Neutrophil (primary cell): Measurements from ENCODE around the gene PODNL1.
"Not testable (repeated sequence)": the region's sequence is repeated elsewhere in the genome, so short reads cannot be mapped to it uniquely, and the experiment has no call there.

Experiments
- H3K27ac ChIP-seq: fragments of 200-600 bp; sonication (generic); 2 replicates; pipeline ENCODE4 v1.5.1; 2016; ENCODE audit warnings: mild to moderate bottlenecking, moderate library complexity
- H3K27me3 ChIP-seq: fragments of 200-600 bp; sonication (generic); 2 replicates; pipeline ENCODE4 v1.6.0; 2016; ENCODE audit warnings: mild to moderate bottlenecking
- H3K36me3 ChIP-seq: fragments of 200-600 bp; sonication (generic); 2 replicates; pipeline ENCODE4 v1.5.1; 2017
- H3K4me1 ChIP-seq, 2 experiments: fragments of 200-600 bp in 1 of 2; sonication (generic) in 1 of 2; 1 replicate in 1 of 2; 2 replicates in 1 of 2; pipeline versions ENCODE4 v1.5.1 to v1.6.1; 2013 to 2016; ENCODE audit warnings: low read depth in 1 of 2, low read length in 1 of 2, mild to moderate bottlenecking in 1 of 2, moderate library complexity in 1 of 2; ENCODE audit not compliant: control insufficient read depth in 1 of 2, insufficient read depth in 1 of 2
- H3K4me3 ChIP-seq, 2 experiments: fragments of 200-600 bp in 1 of 2; sonication (generic) in 1 of 2; 1 replicate in 1 of 2; 2 replicates in 1 of 2; pipeline ENCODE4 v1.5.1; 2013 to 2016; ENCODE audit warnings: low read depth in 1 of 2, low read length in 1 of 2, mild to moderate bottlenecking in 1 of 2, moderate library complexity in 1 of 2
- H3K9me3 ChIP-seq: fragments of 200-600 bp; sonication (generic); 2 replicates; pipeline ENCODE4 v1.5.1; 2016
- CTCF ChIP-seq: fragments of 200-600 bp; sonication (generic); IDR thresholded peaks from 2 replicates; pipeline ENCODE4 v1.5.1; 2016; ENCODE audit warnings: antibody characterized with exemption

Gene PODNL1

GRCh38 chr19:13929340-13929739 lies 8.9 kb downstream of the PODNL1 start:
- peaks cover 8% of the 10 kb centered on the region for H3K27me3 ChIP-seq
- no peaks in the 10 kb centered on the region for H3K4me1 ChIP-seq
- H3K27ac ChIP-seq = no peak overlapping the region
- peaks cover 46% of the 10 kb centered on the region for H3K36me3 ChIP-seq
- no peak for TF ChIP-seq CTCF
- H3K4me3 ChIP-seq = no peak overlapping the region
- H3K9me3 ChIP-seq = no peaks in the 10 kb centered on the region

DNA sequence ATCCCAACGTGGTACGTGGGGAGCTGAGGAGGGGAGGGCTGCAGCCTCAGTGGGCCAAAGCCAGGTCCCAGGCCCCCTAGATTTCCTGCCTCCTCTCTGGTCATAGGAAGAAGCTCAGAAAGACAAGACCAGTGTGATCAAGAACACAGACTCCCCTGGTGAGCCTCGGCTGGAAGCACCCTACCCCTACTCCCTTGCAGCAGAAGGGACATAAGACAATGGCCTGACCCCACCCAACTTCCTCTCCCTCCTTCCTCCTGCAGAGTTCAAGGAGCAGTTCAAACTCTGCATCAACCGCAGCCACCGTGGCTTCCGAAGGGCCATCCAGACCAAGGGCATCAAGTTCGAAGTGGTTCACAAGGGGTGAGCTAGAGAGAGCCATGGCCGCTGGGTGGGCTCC lies 11.5 kb downstream of the PODNL1 start:
- Histone ChIP-seq H3K9me3 (no peaks in the 10 kb centered on the region), H3K27ac (no peak overlapping the region), H3K4me1 (no peaks in the 10 kb centered on the region), H3K27me3 (no peaks in the 10 kb centered on the region), H3K4me3 (no peak overlapping the region), H3K36me3 (peaks cover 66% of the 10 kb centered on the region)
- TF ChIP-seq CTCF = no peak

DNA sequence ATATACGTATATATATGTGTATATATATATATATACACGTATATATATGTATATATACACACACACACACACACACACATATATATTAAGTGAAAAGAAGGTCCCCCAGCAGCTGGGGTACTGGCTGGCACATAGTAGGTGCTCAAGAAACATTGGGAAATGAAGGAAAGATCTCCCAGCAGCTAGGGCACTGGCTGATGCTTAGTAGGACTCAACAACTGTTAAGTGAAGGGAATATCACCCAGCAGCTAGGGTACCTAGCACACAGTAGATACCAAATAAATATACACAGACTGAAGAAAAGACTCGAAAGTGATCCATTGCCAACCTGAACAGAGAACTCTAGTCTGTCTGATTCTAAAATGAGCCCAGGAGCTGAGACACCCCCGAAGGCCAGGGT lies 12.2 kb downstream of the PODNL1 start:
- H3K4me1 ChIP-seq = no peaks in the 10 kb centered on the region
- H3K36me3 ChIP-seq = peaks cover 66% of the 10 kb centered on the region
- no peak overlapping the region for H3K27ac ChIP-seq
- H3K27me3 ChIP-seq = no peaks in the 10 kb centered on the region
- H3K9me3 ChIP-seq = no peaks in the 10 kb centered on the region
- TF ChIP-seq CTCF = no peak
- H3K4me3 ChIP-seq = no peak overlapping the region

DNA sequence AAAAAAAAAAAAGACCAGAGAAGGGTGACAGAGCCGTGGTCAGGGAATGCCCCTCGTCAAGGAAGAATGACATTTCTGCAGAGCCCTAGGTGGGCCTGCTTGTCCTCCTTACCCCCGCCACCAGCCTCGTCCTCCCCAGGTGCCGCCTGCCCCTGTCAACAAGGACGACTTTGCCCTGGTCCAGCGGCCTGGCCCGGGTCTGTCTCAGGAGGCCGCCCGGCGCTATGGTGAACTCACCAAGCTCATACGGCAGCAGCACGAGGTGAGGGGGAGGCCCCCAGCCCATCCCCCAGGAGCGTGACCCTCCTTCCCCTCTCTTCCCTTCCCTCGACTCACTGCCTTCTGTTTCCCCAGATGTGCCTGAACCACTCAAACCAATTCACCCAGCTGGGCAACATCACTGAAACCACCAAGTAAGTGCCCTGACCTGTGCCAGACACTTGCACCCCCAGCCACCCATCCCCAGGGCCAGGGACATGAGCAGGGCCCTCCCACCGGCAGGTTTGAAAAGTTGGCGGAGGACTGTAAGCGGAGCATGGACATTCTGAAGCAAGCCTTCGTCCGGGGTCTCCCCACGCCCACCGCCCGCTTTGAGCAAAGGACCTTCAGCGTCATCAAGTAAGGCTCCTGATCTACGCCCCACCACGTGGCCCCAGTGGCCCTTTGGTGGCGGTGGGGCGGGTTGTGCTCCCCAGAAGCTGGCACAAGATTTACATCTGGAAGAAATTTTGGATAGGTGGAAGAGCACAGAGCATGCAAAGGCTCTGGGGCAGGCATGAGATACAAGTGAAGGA lies 14.8 kb downstream of the PODNL1 start:
- no peak overlapping the region for H3K4me3 ChIP-seq
- H3K9me3 ChIP-seq = no peaks in the 10 kb centered on the region
- H3K36me3 ChIP-seq = peaks cover 68% of the 10 kb centered on the region

GRCh38 chr19:13922118-13922517 lies 16.1 kb downstream of the PODNL1 start:
- not testable (repeated sequence) for H3K27me3 ChIP-seq, H3K27ac ChIP-seq, H3K4me1 ChIP-seq, H3K9me3 ChIP-seq, H3K4me3 ChIP-seq
- H3K36me3 ChIP-seq = peaks cover 59% of the 10 kb centered on the region

More for the DNA sequence above, 14.8 kb downstream of the PODNL1 start:
- H3K4me1 ChIP-seq = no peaks in the 10 kb centered on the region
- H3K27ac ChIP-seq = no peak overlapping the region
- no peaks in the 10 kb centered on the region for H3K27me3 ChIP-seq
- TF ChIP-seq CTCF = no peak

DNA sequence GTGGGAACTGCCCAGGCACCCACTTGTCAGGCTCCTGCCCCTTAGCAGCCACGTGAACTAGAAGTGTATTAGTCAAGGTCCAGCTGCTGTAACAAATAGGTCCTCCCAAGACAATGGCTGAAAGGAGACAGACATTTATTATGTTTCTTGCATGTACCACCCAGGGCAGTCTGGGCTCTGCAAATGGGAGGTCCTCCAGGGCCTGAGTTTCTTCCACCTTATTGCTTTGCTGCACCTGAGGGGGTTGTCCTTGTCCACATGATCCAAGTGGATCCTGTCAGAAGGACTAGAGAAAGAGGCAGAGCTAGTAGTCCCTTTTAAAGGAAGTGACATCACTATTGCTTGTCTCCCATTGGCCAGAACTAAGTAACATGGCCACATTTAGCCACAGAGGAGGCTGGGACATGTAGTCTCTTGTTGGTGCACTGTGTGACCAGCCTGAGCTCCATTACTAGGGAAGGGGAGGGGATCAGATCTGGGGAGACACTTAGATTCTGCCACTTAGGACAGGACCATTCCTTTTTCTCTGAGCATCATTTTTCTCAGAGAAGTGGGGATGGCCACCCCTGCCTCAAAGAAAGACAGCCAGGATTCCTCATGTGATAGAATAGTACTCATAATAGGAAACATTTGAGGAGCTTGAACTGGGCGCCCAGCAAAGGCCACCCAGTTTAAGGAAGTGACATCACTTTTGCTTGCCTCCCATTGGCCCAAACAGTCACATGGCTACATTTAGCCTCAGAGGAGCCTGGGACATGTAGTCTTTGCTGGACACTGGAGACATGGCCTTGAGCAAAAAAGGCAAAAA lies 17.1 kb downstream of the PODNL1 start:
- TF ChIP-seq CTCF = no peak
- peaks cover 53% of the 10 kb centered on the region for H3K36me3 ChIP-seq
- H3K27me3 ChIP-seq = no peaks in the 10 kb centered on the region
- no peaks in the 10 kb centered on the region for H3K4me1 ChIP-seq
- H3K9me3 ChIP-seq = no peaks in the 10 kb centered on the region
- H3K4me3 ChIP-seq = no peak overlapping the region
- no peak overlapping the region for H3K27ac ChIP-seq
